GM12878 (cell line): Measurements from ENCODE around the gene MTA3. TPM values are rescaled to one million over a fixed set of nuclear protein-coding genes. Genes with fewer than 3 reads are reported as not detected.

ENCODE experiments used
- ATAC-seq: fragments of 200-7000 bp; cut with Tn5 transposase; 3 replicates; pipeline ENCODE4 v1.9.1; 2020; ENCODE audit warnings: mild to moderate bottlenecking, moderate library complexity
- BruUV-seq: library from RNA; stranded (reverse); fragments of 400-500 nt; replicated peaks from 2 replicates; lab custom pipeline; 2021; lab: Mats Ljungman, UMichigan
- CTCF ChIA-PET: fragments of 300-600 bp; sonication (Branson Sonifier 250); formaldehyde crosslinking; extraction: SDS; loops from one replicate; lab custom pipeline; 2021; ENCODE audit warnings: inconsistent platforms; lab: Yijun Ruan, JAX
- POLR2A ChIA-PET: fragments of 350-600 bp; formaldehyde crosslinking; extraction: SDS; loops from one replicate; lab custom pipeline; 2021; ENCODE audit warnings: inconsistent platforms; lab: Charles Lee
- RAD21 ChIA-PET: fragments of 300-600 bp; sonication (Branson Sonifier 250); formaldehyde crosslinking; loops from one replicate; lab custom pipeline; 2023; ENCODE audit warnings: antibody characterized with exemption; ENCODE audit not compliant: unreplicated experiment; lab: Charles Lee
- SMC1A ChIA-PET: fragments of 300-600 bp; sonication (Branson Sonifier 250); formaldehyde crosslinking; loops from one replicate; lab custom pipeline; 2023; ENCODE audit not compliant: unreplicated experiment, uncharacterized antibody; lab: Charles Lee
- DNase-seq: peaks from one replicate; pipeline ENCODE4 v3.0.0-alpha.2; 2011; ENCODE audit warnings: low read depth, low spot score
- FAIRE-seq: peaks from 3 replicates; lab custom pipeline; 2011; peaks lifted over from hg19 to GRCh38; lab: Jason Lieb, UNC
- H2AFZ ChIP-seq: 2 replicates; pipeline ENCODE4 v1.6.0; 2011; ENCODE audit warnings: low read depth, low read length, control low read depth; ENCODE audit not compliant: control insufficient read depth
- H3K27ac ChIP-seq: 2 replicates; pipeline ENCODE4 v1.5.1; 2011; ENCODE audit warnings: control low read depth; ENCODE audit not compliant: control insufficient read depth, insufficient read depth
- H3K27me3 ChIP-seq, 2 experiments: replicated peaks in 1 of 2; 2 replicates each; pipeline versions ENCODE4 v1.6.0 to v1.6.1; 2011; ENCODE audit warnings: low read length in 1 of 2; ENCODE audit not compliant: control insufficient read depth in 2 of 2, insufficient read depth in 2 of 2
- H3K36me3 ChIP-seq, 2 experiments: 2 replicates each; pipeline ENCODE4 v1.5.1; 2011; ENCODE audit warnings: low read length in 1 of 2; ENCODE audit not compliant: control insufficient read depth in 2 of 2, insufficient read depth in 2 of 2
- H3K4me1 ChIP-seq: 2 replicates; pipeline ENCODE4 v1.6.1; 2011; ENCODE audit warnings: mild to moderate bottlenecking, low read length, moderate library complexity, mixed read lengths; ENCODE audit not compliant: control insufficient read depth, insufficient read depth
- H3K4me2 ChIP-seq: 2 replicates; pipeline ENCODE4 v1.6.0; 2011; ENCODE audit warnings: control low read depth; ENCODE audit not compliant: control insufficient read depth, insufficient read depth
- H3K4me3 ChIP-seq: fragments of 200-600 bp; sonication (generic); 2 replicates; pipeline ENCODE4 v1.5.1; 2016
- H3K79me2 ChIP-seq: 2 replicates; pipeline ENCODE4 v1.6.0; 2011; ENCODE audit warnings: low read length; ENCODE audit not compliant: control insufficient read depth, insufficient read depth
- H3K9ac ChIP-seq: 2 replicates; pipeline ENCODE4 v1.8.0; 2011; ENCODE audit warnings: low read length, control low read depth, mixed read lengths; ENCODE audit not compliant: control insufficient read depth, insufficient read depth
- H3K9me3 ChIP-seq: replicated peaks from 3 replicates; pipeline ENCODE4 v1.5.1; 2011; ENCODE audit warnings: mild to moderate bottlenecking, low read length; ENCODE audit not compliant: control insufficient read depth, insufficient read depth
- H4K20me1 ChIP-seq: 2 replicates; pipeline ENCODE4 v1.6.0; 2011; ENCODE audit not compliant: control insufficient read depth, insufficient read depth
- BHLHE40 ChIP-seq, 2 experiments: fragments of 450-650 bp in 1 of 2; IDR thresholded peaks; 2 replicates each; pipeline ENCODE4 v1.6.1; 2011 to 2017; ENCODE audit warnings: low read depth in 2 of 2, borderline replicate concordance in 1 of 2, improper control_type of control experiment in 1 of 2, low read length in 1 of 2, mild to moderate bottlenecking in 1 of 2
- BMI1 ChIP-seq: fragments of 450-650 bp; IDR thresholded peaks from 2 replicates; pipeline ENCODE4 v1.6.1; 2016; ENCODE audit warnings: mild to moderate bottlenecking, moderate library complexity, borderline replicate concordance
- BRCA1 ChIP-seq: IDR thresholded peaks from 2 replicates; pipeline ENCODE4 v1.6.1; 2011; ENCODE audit warnings: low read depth, low read length, improper control_type of control experiment
- EGR1 ChIP-seq, 2 experiments: IDR thresholded peaks; 1 replicate in 1 of 2; 2 replicates in 1 of 2; pipeline ENCODE4 v1.6.1; 2011 to 2012; ENCODE audit warnings: low read depth in 2 of 2, low read length in 2 of 2, borderline replicate concordance in 1 of 2, mild to moderate bottlenecking in 1 of 2, moderate library complexity in 1 of 2
- FOXK2 ChIP-seq: fragments of 450-650 bp; IDR thresholded peaks from 2 replicates; pipeline ENCODE4 v1.6.1; 2017; ENCODE audit warnings: mild to moderate bottlenecking, moderate library complexity
- FOXM1 ChIP-seq: IDR thresholded peaks from 2 replicates; pipeline ENCODE4 v1.6.1; 2012; ENCODE audit warnings: low read depth, mild to moderate bottlenecking, inconsistent platforms, low read length, moderate library complexity
- GABPA ChIP-seq: IDR thresholded peaks from 2 replicates; pipeline ENCODE4 v1.6.1; 2014; ENCODE audit warnings: antibody characterized with exemption, low read depth, mild to moderate bottlenecking, inconsistent platforms
- HDAC2 ChIP-seq: fragments of 200-600 bp; sonication (generic); IDR thresholded peaks from 2 replicates; pipeline ENCODE4 v1.6.1; 2017
- MYB ChIP-seq: fragments of 150-350 bp; IDR thresholded peaks from 2 replicates; pipeline ENCODE4 v1.6.1; 2014; ENCODE audit warnings: mild to moderate bottlenecking, low read depth, low read length, borderline replicate concordance
- MYC ChIP-seq: IDR thresholded peaks from 2 replicates; pipeline ENCODE4 v1.6.1; 2011; ENCODE audit warnings: mild to moderate bottlenecking, low read length, moderate library complexity, inconsistent platforms; ENCODE audit not compliant: insufficient read depth, insufficient replicate concordance, insufficient read length, severe bottlenecking
- NFYA ChIP-seq: IDR thresholded peaks from 2 replicates; pipeline ENCODE4 v1.6.1; 2011; ENCODE audit warnings: low read depth, mild to moderate bottlenecking, low read length, improper control_type of control experiment, borderline replicate concordance
- NR2C2 ChIP-seq: IDR thresholded peaks from 2 replicates; pipeline ENCODE4 v1.6.1; 2011; ENCODE audit warnings: borderline replicate concordance, low read depth; ENCODE audit not compliant: control insufficient read depth, insufficient read length
- PAX8 ChIP-seq: fragments of 450-650 bp; IDR thresholded peaks from 2 replicates; pipeline ENCODE4 v1.6.1; 2017; ENCODE audit warnings: mild to moderate bottlenecking, moderate library complexity
- TARDBP ChIP-seq: IDR thresholded peaks from 2 replicates; pipeline ENCODE4 v1.6.1; 2016; ENCODE audit warnings: borderline replicate concordance
- ZNF217 ChIP-seq: fragments of 450-650 bp; IDR thresholded peaks from 2 replicates; pipeline ENCODE4 v1.6.1; 2017; ENCODE audit warnings: antibody characterized with exemption, mild to moderate bottlenecking
- ZNF622 ChIP-seq: fragments of 450-650 bp; IDR thresholded peaks from 2 replicates; pipeline ENCODE4 v1.6.1; 2017; ENCODE audit warnings: mild to moderate bottlenecking, inconsistent platforms
- WGBS: methylation state at CpG from one replicate; pipeline ENCODE4 v1.1.6; 2016; ENCODE audit warnings: low lambda C conversion rate; ENCODE audit not compliant: insufficient replicate concordance, insufficient coverage; ENCODE audit errors: missing lambda C conversion rate; 5-methylcytosine and 5-hydroxymethylcytosine counted together
- in situ Hi-C: fragments of 300-500 bp; cut with MboI; formaldehyde crosslinking; loops from 9 replicates; pipeline ENCODE4 v1.14.3; 2018; ENCODE audit warnings: mixed read lengths
- intact Hi-C: fragments of 100-400 bp; cut with micrococcal nuclease; formaldehyde crosslinking; loops from one replicate; pipeline ENCODE4 v1.14.2; 2022; ENCODE audit not compliant: unreplicated experiment
- polyA plus RNA-seq, 11 experiments: library from polyadenylated mRNA; depleted of rRNA in 4 of 11; unstranded in 6 of 11; stranded (reverse) in 5 of 11; fragments of >200 nt; fragmentation: Nextera tagmentation in 4 of 11; fragmentation: Illumina TruSeq in 1 of 11; extraction: Ambion mirVana in 4 of 11; extraction: Trizol in 1 of 11; gene quantifications; 1 replicate in 1 of 11; 2 replicates in 10 of 11; pipeline versions ENCODE4 v1.2.1 to v1.2.3, GENCODE V29; 2011 to 2016; ENCODE audit warnings: inconsistent platforms in 2 of 11, missing spikeins in 2 of 11, low read depth in 1 of 11
- total RNA-seq, 4 experiments: library from RNA; depleted of rRNA in 3 of 4; stranded (reverse); fragments of >200 nt in 3 of 4; fragmentation: Illumina TruSeq in 1 of 4; extraction: Trizol in 1 of 4; gene quantifications; 2 replicates each; pipeline versions ENCODE4 v1.2.1 to v1.2.3, GENCODE V29; 2013 to 2021
- TF ChIP-seq, protein P1 (sequence below): fragments of 450-650 bp; IDR thresholded peaks from 2 replicates; pipeline ENCODE4 v1.6.1; 2017; ENCODE audit warnings: mild to moderate bottlenecking

MTA3 gene
- total and polyA plus RNA-seq, 10 of the 15 experiments (the other 5 are each of a cell fraction or from before 2014, with no cell fraction given): 17.6 to 45.5 (median 26.5) TPM

DNA sequence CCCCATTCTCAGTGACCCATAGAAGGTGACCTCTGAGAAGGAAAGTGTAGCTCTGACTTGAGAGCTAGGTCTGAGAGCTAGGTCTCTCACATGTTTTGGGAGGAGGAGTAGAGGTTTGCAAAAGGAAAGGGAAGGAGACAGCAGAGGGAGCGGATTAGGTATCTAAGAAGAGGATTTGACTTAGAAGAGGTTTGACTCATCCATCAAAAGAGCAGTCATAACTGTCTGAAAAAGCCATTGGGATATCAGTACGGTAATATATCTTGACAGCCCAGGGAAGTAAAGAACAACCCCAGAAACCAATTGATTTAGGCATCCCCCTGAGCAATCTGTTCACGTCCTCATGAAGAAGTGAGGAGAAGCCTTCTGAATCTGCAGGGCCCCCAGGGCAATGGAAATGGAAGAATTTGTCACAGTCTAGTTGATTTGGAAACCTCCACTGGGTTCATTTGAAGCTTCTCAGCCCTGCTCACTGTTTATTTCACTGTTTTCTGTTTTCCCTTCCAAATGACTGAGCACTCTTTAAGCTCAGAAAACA, 176.2 kb downstream of the MTA3 start:
- H3K27me3 ChIP-seq: no peaks in the 10 kb centered on the region
- no peak overlapping the region for H3K9ac ChIP-seq
- POLR2A ChIA-PET: interaction anchor here (0.8 to 1.0 kb wide), 2 partner anchors 10 to 23 kb away, joined by 3 read pairs; no protein-coding TSS in a partner anchor
- ATAC-seq (no peak), DNase-seq (no peak), FAIRE-seq (no peak)
- RAD21 ChIA-PET: interaction anchor here (0.6 kb wide), 1 partner anchor 9 kb away, joined by 3 read pairs; no protein-coding TSS in a partner anchor
- BruUV-seq: no TSS peak
- H3K4me3 ChIP-seq: no peak overlapping the region
- intact Hi-C loops: no loop called here
- H3K36me3 ChIP-seq: peaks cover 0 to 4% of the 10 kb centered on the region in 2 experiments; a peak in 1 of 4 replicates
- H3K4me1 ChIP-seq: no peaks in the 10 kb centered on the region
- in situ Hi-C loops: no loop called here
- H3K4me2 ChIP-seq: no peak overlapping the region
- SMC1A ChIA-PET: interaction anchor here (0.9 to 1.4 kb wide), 2 partner anchors 8 to 10 kb away, joined by 3 read pairs; no protein-coding TSS in a partner anchor
- no peak overlapping the region for H3K27ac ChIP-seq
- CTCF ChIA-PET: interaction anchor here (0.6 to 2.1 kb wide), 3 partner anchors 31 to 178 kb away, joined by 3 to 7 read pairs (median 3); no protein-coding TSS in a partner anchor
- WGBS: 94% methylated on average over 3 of the region's 3 CpGs
- TF ChIP-seq FOXM1: no peak
- TF ChIP-seq ZNF217: no peak
- no peak for TF ChIP-seq BMI1
- TF ChIP-seq GABPA: no peak
- TF ChIP-seq BHLHE40 (IDR thresholded peaks at IDR 0.05; ENCODE audit: borderline replicate concordance in 1 of 2, low read depth in 2 of 2, low read length in 1 of 2): no peak
- no peak for TF ChIP-seq HDAC2
- no peak for TF ChIP-seq NR2C2
- TF ChIP-seq, all 136 proteins: peak for 0
- H2AFZ ChIP-seq: no peak overlapping the region
- H4K20me1 ChIP-seq: no peaks in the 10 kb centered on the region
- H3K9me3 ChIP-seq: no peaks in the 10 kb centered on the region; the same call in 2 of the 3 replicates
- H3K79me2 ChIP-seq: no peaks in the 10 kb centered on the region

DNA sequence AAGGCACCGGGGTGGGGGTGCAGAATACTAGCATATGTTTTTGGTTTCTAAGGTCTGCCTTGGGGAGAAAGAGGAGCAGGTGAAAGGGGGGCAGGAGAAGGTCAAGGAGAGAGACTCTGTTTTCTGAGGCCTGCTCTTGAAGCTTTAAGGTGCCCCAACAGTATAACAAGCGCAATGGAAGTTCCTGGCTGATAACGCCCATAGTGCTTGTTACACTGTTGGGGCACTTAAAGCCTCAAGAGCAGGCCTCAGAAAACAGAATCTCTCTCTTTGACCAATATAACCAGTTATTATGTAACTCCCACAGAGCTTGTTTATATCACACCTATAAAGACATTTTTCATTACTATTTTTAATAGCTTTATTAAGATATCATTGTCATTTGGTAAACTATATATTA, 179.0 kb downstream of the MTA3 start:
- CTCF ChIA-PET: no interaction called here
- Histone ChIP-seq H3K79me2 (no peaks in the 10 kb centered on the region), H3K4me1 (peaks cover 20% of the 10 kb centered on the region), H3K27ac (no peak overlapping the region), H3K27me3 (no peaks in the 10 kb centered on the region), H2AFZ (no peak overlapping the region), H3K9me3 (no peaks in the 10 kb centered on the region), H3K9ac (no peak overlapping the region), H4K20me1 (no peaks in the 10 kb centered on the region), H3K36me3 (no peaks in the 10 kb centered on the region), H3K4me2 (no peak overlapping the region), H3K4me3 (no peak overlapping the region)
- DNase-seq: no peak
- no peak for ATAC-seq
- 85% methylated on average over 3 of the region's 3 CpGs for WGBS
- BruUV-seq: no TSS peak
- SMC1A ChIA-PET: no interaction called here
- intact Hi-C loops: no loop called here
- in situ Hi-C loops: no loop called here
- POLR2A ChIA-PET: no interaction called here
- RAD21 ChIA-PET: no interaction called here
- no peak for FAIRE-seq
- TF ChIP-seq TARDBP (no peak), ZNF622 (no peak), BRCA1 (no peak), MYB (no peak), PAX8 (no peak), MYC (no peak), NFYA (no peak), EGR1 (IDR thresholded peaks at IDR 0.05; ENCODE audit: borderline replicate concordance in 1 of 2, low read depth in 2 of 2, low read length in 2 of 2) (no peak), FOXK2 (no peak)
- TF ChIP-seq, protein P1, sequence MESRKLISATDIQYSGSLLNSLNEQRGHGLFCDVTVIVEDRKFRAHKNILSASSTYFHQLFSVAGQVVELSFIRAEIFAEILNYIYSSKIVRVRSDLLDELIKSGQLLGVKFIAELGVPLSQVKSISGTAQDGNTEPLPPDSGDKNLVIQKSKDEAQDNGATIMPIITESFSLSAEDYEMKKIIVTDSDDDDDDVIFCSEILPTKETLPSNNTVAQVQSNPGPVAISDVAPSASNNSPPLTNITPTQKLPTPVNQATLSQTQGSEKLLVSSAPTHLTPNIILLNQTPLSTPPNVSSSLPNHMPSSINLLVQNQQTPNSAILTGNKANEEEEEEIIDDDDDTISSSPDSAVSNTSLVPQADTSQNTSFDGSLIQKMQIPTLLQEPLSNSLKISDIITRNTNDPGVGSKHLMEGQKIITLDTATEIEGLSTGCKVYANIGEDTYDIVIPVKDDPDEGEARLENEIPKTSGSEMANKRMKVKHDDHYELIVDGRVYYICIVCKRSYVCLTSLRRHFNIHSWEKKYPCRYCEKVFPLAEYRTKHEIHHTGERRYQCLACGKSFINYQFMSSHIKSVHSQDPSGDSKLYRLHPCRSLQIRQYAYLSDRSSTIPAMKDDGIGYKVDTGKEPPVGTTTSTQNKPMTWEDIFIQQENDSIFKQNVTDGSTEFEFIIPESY: no peak
